Inflammatory macrophage treated with lipopolysaccharide for 4 hours (primary cell): Measurements from ENCODE around the gene LYAR.

Experiments used
- DNase-seq: peaks from one replicate; pipeline ENCODE4 v3.0.0-alpha.2; 2020

LYAR gene, protein sequence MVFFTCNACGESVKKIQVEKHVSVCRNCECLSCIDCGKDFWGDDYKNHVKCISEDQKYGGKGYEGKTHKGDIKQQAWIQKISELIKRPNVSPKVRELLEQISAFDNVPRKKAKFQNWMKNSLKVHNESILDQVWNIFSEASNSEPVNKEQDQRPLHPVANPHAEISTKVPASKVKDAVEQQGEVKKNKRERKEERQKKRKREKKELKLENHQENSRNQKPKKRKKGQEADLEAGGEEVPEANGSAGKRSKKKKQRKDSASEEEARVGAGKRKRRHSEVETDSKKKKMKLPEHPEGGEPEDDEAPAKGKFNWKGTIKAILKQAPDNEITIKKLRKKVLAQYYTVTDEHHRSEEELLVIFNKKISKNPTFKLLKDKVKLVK

GRCh38 chr4:4289941-4290850, at the start of gene LYAR, which contains the start of gene ZBTB49:
Gene LYAR, minus strand, starts transcription at chr4:4290154. Its CDS starts 6,412 bp downstream, at chr4:4283742.
Gene ZBTB49, plus strand, starts transcription at chr4:4290251. Its CDS starts 9,695 bp downstream, at chr4:4299946.
- DNase-seq, result peak; percentile 89

- no peak for DNase-seq
These were observed 49.6 kb upstream of the LYAR start for GRCh38 chr4:4339504-4340085.

DNA sequence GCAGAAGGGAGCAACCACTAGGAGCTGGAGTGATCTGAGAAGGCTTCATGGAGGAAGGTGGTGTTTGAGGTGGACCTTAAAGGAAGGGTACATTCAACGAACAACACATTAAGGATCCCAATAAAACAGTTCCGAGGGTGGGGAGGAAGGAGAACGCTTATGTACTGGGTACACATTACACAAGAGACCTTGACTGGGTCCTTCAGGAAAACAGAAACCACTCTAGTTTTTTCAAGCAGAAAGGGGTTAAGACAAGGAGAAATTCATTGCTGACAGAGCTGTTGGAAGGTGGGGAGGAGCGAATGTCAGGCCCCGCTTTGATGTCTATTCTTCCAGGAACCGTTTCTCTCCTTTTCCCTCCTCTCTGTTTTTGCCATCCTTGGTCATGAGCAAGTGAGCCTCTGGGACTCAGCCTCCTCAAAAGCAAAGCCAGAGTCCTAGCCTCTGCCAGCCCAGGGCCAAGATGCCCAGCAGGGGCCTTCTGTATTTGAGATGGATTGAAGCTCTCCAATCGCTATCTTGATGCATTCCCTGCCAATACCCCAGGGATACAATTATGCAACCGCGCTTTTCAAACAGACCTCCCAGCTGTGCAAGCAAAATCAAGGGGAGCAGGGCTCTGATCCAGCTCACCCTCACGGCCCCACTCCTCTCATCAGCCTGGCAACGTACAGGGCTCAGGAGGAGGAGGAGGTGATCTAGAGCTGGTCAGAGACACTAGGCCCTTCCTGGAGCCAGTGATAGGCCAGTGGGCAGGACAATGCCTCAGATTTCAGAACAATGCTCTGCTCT, 48.5 kb upstream of the LYAR start:
- DNase-seq, result no peak

GRCh38 chr4:4334798-4335520, 45.0 kb upstream of the LYAR start:
- DNase-seq, result peak; percentile 45

DNA sequence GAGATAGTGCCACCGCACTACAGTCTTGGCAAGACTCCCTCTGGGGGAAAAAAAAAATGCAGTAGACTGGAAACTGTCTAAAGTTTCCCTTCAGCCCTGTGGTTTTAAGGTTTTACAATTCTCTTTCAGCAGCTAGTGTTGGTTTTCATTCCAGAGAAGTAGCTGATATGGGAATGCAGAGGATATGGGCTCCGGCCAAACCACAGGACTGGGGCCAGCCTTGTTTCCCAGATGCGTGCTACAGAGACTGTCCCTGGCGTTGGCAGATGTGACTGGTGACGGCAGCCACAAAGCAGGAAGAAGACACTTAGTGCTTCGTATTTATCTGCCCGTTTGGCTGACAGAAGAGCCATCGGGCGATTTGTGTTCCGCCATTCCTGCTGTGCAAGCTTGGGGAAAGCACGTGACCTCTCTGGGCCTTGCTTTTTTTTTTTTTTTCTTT, 43.3 kb upstream of the LYAR start:
- peak; percentile 17 for DNase-seq

- no peak for DNase-seq
These were observed 42.6 kb upstream of the LYAR start for GRCh38 chr4:4332529-4332928.

DNA sequence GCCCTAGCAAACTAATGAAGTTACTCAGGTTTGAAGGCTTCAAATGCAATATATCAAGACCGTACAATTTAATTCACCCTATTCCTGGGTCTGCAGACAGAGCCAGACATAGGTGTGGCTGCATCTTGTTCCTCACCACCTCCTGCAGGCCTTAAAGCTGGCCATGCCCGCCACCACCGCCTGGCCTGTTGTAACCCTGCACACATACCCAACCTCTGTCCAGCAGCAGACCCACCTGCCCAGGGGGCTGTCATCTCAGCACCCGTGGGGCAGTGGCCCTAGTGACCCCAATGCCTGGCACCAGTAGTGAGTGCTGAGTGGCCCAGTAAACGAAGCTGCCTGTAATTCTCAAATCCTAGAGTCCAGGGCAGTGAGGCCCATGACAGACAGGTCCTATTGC, 40.8 kb upstream of the LYAR start:
- DNase-seq, result no peak

- no peak for DNase-seq
These were observed 39.5 kb upstream of the LYAR start for GRCh38 chr4:4329496-4329895.

- DNase-seq, result no peak
These were observed 38.9 kb upstream of the LYAR start for GRCh38 chr4:4328840-4329239.

GRCh38 chr4:4328206-4328605, 38.3 kb upstream of the LYAR start:
- DNase-seq, result no peak

- peak; percentile 6 for DNase-seq
These were observed 37.7 kb upstream of the LYAR start for GRCh38 chr4:4327652-4328121.

GRCh38 chr4:4326166-4326565, 36.2 kb upstream of the LYAR start:
- DNase-seq, result no peak

GRCh38 chr4:4325321-4325720, 35.4 kb upstream of the LYAR start:
- no peak for DNase-seq

GRCh38 chr4:4323705-4324534, 34.0 kb upstream of the LYAR start:
- no peak for DNase-seq

DNA sequence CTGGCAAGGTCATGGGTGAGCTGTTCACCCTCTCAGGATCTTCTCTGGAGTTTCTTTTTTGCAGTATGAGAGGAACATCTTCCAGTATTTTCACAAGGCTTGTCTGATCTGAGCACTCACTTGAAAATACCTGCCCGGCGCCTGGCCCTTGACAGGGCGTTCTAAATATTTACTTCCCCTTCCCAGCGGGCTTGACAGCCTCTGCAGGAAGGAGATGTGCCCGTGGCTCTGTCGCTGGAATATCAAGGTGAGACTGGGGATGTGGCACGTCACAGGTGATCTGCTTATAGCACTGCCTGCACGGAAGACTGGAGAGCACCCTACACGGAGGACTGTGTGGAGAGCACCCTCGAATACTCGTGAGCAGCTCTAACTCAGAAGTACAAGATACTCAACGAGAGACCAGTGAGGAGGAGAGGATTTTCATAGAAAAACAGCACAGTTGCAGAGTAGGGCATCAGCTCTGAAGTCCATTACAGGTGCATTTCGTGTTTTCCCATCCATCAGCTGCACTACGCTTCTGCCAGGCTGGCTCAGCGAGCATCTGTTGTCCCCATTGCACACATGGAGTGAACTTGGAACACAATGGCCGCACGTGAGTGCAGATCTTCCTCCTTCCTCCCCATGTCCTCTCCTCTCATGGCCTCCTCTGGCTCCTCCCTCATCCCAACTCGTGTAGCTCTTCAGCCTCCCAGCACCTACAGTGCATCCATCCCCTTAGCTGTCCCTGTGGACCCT, 32.2 kb upstream of the LYAR start:
- no peak for DNase-seq

- DNase-seq, result no peak
These were observed 31.2 kb upstream of the LYAR start for GRCh38 chr4:4320951-4321714.

DNA sequence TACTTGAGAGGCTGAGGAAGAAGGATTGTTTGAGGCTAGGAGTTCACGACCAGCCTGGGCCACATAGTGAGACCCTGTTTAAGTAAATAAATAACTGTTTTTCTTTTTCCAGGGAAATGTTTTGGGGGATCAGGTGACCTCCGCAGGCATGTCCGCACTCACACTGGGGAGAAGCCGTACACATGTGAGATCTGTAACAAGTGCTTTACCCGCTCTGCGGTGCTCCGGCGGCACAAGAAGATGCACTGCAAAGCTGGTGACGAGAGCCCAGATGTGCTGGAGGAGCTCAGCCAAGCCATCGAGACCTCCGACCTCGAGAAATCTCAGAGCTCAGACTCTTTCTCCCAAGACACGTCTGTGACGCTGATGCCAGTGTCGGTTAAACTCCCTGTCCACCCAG, 30.6 kb upstream of the LYAR start:
- DNase-seq, result no peak

DNA sequence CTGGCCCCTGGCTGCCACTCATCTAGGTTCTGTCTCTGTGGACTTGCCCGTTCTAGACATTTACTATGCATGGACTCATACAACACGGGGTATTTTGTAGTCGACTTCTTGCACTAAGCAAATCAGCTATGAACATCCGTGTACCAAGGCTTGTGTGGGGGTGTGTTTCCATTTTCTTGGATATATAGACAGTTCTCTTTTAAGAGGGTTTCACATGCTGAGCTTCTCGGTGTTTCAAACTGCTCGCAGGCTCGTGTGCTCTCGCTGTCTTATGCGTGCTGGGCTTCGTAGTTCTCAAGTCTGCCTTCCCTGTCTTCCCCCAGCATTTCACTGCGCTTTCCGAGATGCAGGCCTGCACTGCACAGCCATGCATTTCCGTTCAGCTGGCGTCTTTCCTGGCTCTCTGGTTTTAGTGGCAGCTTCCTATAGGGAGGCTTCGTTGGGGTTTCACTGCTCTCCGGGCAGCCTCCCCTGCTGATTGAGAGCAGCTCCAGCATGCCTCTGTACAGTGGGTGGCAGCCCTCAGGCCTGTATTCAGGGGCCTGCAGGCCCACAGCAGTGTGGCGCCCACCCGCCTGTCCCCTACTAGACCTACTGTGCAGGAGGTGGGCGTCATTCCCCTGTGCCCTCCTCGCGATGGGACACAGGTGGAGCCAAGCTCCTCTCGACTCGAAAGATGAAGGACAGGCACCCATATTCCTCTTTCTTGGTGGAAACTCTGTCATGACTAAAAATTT, 27.7 kb upstream of the LYAR start:
- DNase-seq, result no peak

- no peak for DNase-seq
These were observed 26.2 kb upstream of the LYAR start for GRCh38 chr4:4316150-4316495.
